KOPT-K1 (cell line): ENCODE measurements around the gene LSM4.
"Not testable (repeated sequence)": the region's sequence is repeated elsewhere in the genome, so short reads cannot be mapped to it uniquely, and the experiment has no call there.

ENCODE experiments used
- H3K27ac ChIP-seq: fragments of 200-600 bp; sonication (generic); 2 replicates; pipeline ENCODE4 v1.5.1; 2016; ENCODE audit warnings: antibody characterized with exemption, mild to moderate bottlenecking, low read depth, low read length; ENCODE audit not compliant: poor library complexity, severe bottlenecking
- H3K36me3 ChIP-seq: fragments of 200-600 bp; sonication (generic); 2 replicates; pipeline ENCODE4 v1.5.1; 2017; ENCODE audit warnings: antibody characterized with exemption, mild to moderate bottlenecking, low read length, moderate library complexity; ENCODE audit not compliant: insufficient read depth
- H3K9me3 ChIP-seq: fragments of 200-600 bp; sonication (generic); 2 replicates; pipeline ENCODE4 v1.5.1; 2017; ENCODE audit warnings: antibody characterized with exemption, low read length, mild to moderate bottlenecking; ENCODE audit not compliant: insufficient read depth, poor library complexity, severe bottlenecking

The LSM4 gene

DNA sequence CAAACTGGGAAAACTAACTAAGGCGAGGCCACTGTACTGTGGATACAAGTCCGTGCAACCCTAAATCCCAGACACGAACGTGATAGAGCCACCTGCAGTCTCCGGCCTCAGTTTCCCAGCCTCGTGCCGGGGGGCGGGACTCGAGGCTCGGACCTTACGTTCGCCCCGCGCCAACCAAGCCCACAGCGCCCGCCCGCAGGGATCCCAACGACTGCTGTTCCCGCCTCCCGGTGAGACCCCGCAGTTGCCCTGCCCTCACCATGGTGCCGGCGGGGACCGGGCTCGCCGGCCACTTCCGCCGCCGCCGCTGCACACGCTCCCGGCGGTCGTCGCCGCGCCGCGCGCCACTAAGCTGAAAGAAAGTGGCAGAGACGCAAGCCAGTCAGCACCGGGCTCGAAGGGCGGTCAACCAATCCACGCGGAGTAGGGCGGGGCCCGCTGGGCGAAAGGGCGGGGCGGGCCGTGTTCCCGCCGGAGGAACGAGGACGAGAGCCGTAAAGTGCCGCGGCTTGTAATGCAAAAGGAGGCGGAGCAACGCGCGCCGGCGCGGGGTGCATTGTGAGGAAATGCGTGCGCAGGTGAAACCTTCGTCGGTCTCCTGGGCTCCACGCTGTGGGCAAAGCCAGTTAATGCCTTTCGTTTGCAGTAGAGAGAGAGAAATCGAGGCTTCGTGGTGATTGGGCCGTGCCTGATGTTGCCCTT is at the start of gene LSM4:
TSS of gene LSM4 (minus strand) at position 318 of the 702 bp plus-strand sequence. CDS start at position 262, 56 bp downstream.
- H3K9me3 ChIP-seq, result no peaks in the 10 kb centered on the region
- peaks cover 12% of the 10 kb centered on the region for H3K36me3 ChIP-seq
- peak within 1 kb of the TSS; percentile 94 for H3K27ac ChIP-seq

- peaks cover 9% of the 10 kb centered on the region; the same call in 1 of the 2 replicates for H3K36me3 ChIP-seq
- no peak overlapping the region for H3K27ac ChIP-seq
- H3K9me3 ChIP-seq, result no peaks in the 10 kb centered on the region
Observed at GRCh38 chr19:18368504-18369222, 45.8 kb upstream of the LSM4 start.

GRCh38 chr19:18366021-18366435 is 43.2 kb upstream of the LSM4 start:
- Histone ChIP-seq H3K27ac (no peak overlapping the region), H3K36me3 (peaks cover 21% of the 10 kb centered on the region; the same call in 1 of the 2 replicates), H3K9me3 (no peaks in the 10 kb centered on the region)

DNA sequence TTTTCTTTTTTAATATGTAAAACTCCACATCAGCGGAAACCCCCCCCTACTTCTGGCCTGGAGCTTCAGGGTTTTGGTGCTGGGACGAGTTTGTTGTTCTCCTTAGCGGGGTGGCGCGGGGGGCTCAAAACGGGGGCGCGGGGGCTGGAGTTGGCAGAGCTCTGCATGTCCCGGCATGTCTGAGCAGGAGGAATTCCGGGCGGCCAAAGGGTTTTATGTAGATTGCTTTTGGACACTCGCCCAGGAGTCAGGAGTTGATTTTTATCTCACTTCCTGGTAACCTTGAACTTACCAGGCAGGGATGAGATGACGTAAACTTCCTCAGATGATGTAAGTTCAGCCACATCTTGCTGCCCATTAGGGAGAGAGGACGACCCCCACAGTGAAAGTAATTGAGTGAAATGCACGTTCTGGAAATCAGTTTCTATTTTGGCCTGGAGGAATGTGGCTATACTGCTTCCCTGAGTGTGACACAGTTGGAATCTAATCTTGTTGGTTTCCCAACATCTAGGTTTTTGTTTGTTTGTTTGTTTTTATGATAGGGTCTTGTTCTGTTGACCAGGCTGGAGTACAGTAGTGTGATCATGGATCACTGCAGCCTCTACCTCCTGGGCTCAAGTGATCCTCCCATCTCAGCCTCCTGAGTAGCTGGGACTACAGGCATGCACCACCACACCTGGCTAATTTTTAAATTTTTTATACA is 42.1 kb upstream of the LSM4 start:
- H3K27ac ChIP-seq, result no peak overlapping the region
- peaks cover 22% of the 10 kb centered on the region; the same call in 1 of the 2 replicates for H3K36me3 ChIP-seq
- no peaks in the 10 kb centered on the region for H3K9me3 ChIP-seq

GRCh38 chr19:18364277-18364825 is 41.5 kb upstream of the LSM4 start:
- H3K27ac ChIP-seq, result not testable (repeated sequence)

DNA sequence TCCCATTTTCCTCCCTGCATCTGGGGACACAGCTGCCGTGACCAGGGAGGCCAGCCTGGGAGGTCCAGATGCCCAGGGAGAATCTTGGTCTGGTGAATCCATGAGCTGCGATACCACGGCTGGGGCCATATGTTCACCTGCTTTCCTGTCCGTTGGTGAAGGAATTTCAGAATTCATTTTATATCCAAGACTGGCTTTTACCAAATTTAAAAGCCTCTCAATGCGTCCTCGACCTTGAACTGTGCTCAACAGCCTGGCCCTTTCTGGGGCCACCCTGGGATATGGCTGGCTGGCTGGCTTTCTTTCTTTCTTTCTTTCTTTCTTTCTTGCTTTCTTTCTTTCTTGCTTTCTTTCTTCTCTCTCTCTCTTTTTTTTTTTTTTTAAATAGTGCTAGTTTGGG is 40.9 kb upstream of the LSM4 start:
- Histone ChIP-seq H3K36me3 (peaks cover 34% of the 10 kb centered on the region; the same call in 1 of the 2 replicates), H3K9me3 (no peaks in the 10 kb centered on the region), H3K27ac (no peak overlapping the region)

More at GRCh38 chr19:18364277-18364825, 41.5 kb upstream of the LSM4 start:
- not testable (repeated sequence) for H3K9me3 ChIP-seq
- peaks cover 29% of the 10 kb centered on the region; the same call in 1 of the 2 replicates for H3K36me3 ChIP-seq

DNA sequence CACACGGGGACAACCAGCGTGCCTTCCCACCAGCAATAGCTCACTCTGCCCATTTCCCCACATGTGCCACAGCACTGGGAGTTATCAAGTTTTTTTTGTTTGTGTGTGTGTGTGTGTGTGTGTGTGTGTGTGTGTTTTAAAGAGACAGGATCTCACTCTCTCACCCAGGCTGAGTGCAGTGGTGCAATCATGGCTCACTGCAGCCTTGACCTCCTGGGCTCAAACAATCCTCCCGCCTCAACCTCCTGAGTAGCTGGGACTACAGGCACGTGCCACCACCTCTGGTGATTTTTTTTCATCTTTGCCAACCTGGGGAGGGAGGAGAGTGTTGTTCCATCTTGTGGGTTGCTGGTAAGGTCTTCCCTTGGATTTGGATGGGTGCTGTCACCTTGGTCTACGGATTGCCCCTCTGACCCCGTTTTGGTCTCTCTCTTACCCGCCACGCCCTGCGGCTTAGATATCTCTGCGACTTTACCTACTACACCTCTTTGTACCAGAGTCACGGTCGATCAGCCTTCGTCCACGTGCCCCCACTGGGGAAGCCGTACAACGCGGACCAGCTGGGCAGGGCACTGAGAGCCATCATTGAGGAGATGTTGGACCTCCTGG is 40.2 kb upstream of the LSM4 start:
- no peak overlapping the region for H3K27ac ChIP-seq
- H3K36me3 ChIP-seq, result peaks cover 38% of the 10 kb centered on the region; the same call in 1 of the 2 replicates
- no peaks in the 10 kb centered on the region for H3K9me3 ChIP-seq

- no peaks in the 10 kb centered on the region for H3K9me3 ChIP-seq
- no peak overlapping the region for H3K27ac ChIP-seq
- H3K36me3 ChIP-seq, result peaks cover 51% of the 10 kb centered on the region; the same call in 1 of the 2 replicates
Observed at GRCh38 chr19:18361646-18362045, 38.8 kb upstream of the LSM4 start.

DNA sequence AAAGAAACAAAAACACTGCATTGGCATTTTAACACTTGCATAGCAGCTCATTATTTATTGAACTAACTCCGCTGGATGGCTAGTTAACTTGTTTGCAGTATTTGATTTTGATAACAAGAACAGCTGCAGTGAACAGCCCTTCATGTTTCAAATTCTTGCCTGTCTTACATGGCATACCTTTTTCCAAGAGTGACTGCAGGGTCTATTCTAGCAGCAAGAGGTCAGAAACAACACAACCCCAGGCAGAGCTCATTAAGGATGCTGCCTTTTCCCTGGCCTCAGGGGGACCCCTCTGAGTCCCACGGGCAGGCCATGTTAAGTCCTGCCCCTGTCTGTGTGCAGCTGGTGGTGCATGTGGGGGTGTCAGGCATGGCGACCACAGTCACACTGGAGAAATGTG is 34.2 kb upstream of the LSM4 start:
- Histone ChIP-seq H3K9me3 (no peaks in the 10 kb centered on the region), H3K36me3 (peaks cover 39% of the 10 kb centered on the region), H3K27ac (no peak overlapping the region)

DNA sequence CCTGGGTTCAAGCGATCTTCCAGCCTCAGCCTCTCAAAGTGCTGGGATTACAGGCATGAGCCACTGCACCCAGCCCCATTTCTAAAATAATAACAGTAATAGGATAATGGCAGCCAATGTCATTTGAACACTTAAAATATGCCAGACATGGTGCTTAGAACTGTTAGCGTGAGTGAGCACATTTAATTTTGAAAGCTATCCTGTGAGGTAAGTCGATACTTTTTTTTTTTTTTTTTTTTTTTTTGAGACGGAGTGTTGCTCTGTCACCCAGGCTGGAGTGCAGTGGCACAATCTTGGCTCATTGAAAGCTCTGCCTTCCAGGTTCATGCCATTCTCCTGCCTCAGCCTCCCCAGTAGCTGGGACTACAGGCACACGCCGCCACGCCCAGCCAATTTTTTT is 31.9 kb upstream of the LSM4 start:
- not testable (repeated sequence) for H3K9me3 ChIP-seq, H3K27ac ChIP-seq
- peaks cover 39% of the 10 kb centered on the region for H3K36me3 ChIP-seq

GRCh38 chr19:18353378-18354005 is 30.6 kb upstream of the LSM4 start:
- no peak overlapping the region for H3K27ac ChIP-seq
- H3K9me3 ChIP-seq, result no peaks in the 10 kb centered on the region
- peaks cover 30% of the 10 kb centered on the region for H3K36me3 ChIP-seq

- no peak overlapping the region for H3K27ac ChIP-seq
- peaks cover 11% of the 10 kb centered on the region for H3K36me3 ChIP-seq
- no peaks in the 10 kb centered on the region for H3K9me3 ChIP-seq
Observed at GRCh38 chr19:18351544-18351943, 28.7 kb upstream of the LSM4 start.

DNA sequence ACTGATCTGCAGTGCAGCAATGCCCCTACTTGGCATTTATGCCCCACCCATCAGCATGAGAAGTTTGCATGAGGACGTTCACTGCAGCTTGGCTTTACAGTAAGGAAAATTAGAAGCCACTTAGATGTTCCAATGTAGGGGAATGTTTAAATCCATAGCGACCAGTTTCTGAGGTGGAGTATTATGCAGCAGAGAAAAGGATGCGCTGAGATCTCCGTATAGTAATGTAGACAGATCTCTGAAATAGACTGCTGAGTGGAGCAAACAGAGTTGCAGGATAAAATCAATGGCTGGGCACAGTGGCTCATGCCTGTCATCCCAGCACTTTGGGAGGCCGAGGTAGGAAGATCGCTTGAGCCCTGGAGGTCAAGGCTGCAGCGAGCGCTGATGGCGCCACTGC is 27.6 kb upstream of the LSM4 start:
- no peak overlapping the region for H3K27ac ChIP-seq
- no peaks in the 10 kb centered on the region for H3K9me3 ChIP-seq
- peaks cover 5% of the 10 kb centered on the region; the same call in 1 of the 2 replicates for H3K36me3 ChIP-seq

GRCh38 chr19:18349524-18350128 is 26.8 kb upstream of the LSM4 start:
- Histone ChIP-seq H3K27ac (no peak overlapping the region), H3K36me3 (0 out of 2 replicates have a peak, but pooled peaks cover 3% of the 10 kb centered on the region), H3K9me3 (no peaks in the 10 kb centered on the region)
